Upper lobe of left lung (tissue), 6 donors: ENCODE data around the gene MARCKS. TPM values are rescaled to one million over a fixed set of nuclear protein-coding genes. Genes with fewer than 3 reads are reported as not detected.

Experiments used
- ATAC-seq, 2 donors: fragments of 200-7000 bp; cut with Tn5 transposase; one replicate each; pipeline ENCODE4 v1.9.1; 2022; ENCODE audit warnings: mild to moderate bottlenecking in 2 of 2, moderate library complexity in 2 of 2; ENCODE audit not compliant: low FRiP score in 2 of 2
- DNase-seq, 2 donors: peaks; one replicate each; pipeline ENCODE4 v3.0.0-alpha.2; 2019 to 2020
- H3K27ac ChIP-seq, 4 donors: fragments of 200-600 bp; sonication (generic); one replicate each; pipeline ENCODE4 v1.5.1; 2016 to 2019
- H3K27me3 ChIP-seq, 4 donors: fragments of 200-600 bp; sonication (generic); one replicate each; pipeline ENCODE4 v1.5.1; 2017 to 2019
- H3K36me3 ChIP-seq, 4 donors: fragments of 200-600 bp; sonication (generic); one replicate each; pipeline ENCODE4 v1.5.1; 2016 to 2019
- H3K4me1 ChIP-seq, 4 donors: fragments of 200-600 bp; sonication (generic); one replicate each; pipeline ENCODE4 v1.5.1; 2018 to 2019
- H3K4me3 ChIP-seq, 4 donors: fragments of 200-600 bp; sonication (generic); one replicate each; pipeline ENCODE4 v1.5.1; 2017 to 2019; ENCODE audit warnings: mild to moderate bottlenecking in 2 of 4, moderate library complexity in 1 of 4
- H3K9me3 ChIP-seq, 4 donors: fragments of 200-600 bp; sonication (generic); one replicate each; pipeline ENCODE4 v1.5.1; 2018 to 2019
- CTCF ChIP-seq, 6 experiments: fragments of 450-650 bp in 4 of 6; fragments of 200-600 bp in 2 of 6; sonication (generic) in 2 of 6; IDR thresholded peaks; one replicate each; pipeline ENCODE4 v1.5.1; 2016 to 2019; ENCODE audit warnings: antibody characterized with exemption in 6 of 6
- EP300 ChIP-seq, 4 donors: sonication (generic); formaldehyde crosslinking; IDR thresholded peaks; one replicate each; pipeline ENCODE4 v1.5.1; 2017; ENCODE audit warnings: antibody characterized with exemption in 4 of 4, control low read depth in 2 of 4
- POLR2A ChIP-seq, 4 donors: fragments of 450-650 bp; IDR thresholded peaks; one replicate each; pipeline ENCODE4 v1.5.1; 2016 to 2017; ENCODE audit warnings: antibody characterized with exemption in 4 of 4, mild to moderate bottlenecking in 2 of 4
- POLR2AphosphoS5 ChIP-seq, 2 donors: sonication (generic); formaldehyde crosslinking; IDR thresholded peaks; one replicate each; pipeline ENCODE4 v1.5.1; 2017; ENCODE audit warnings: antibody characterized with exemption in 2 of 2
- WGBS, 2 donors: methylation state at CpG; one replicate each; pipeline ENCODE4 v1.1.5; 2017 to 2018; 5-methylcytosine and 5-hydroxymethylcytosine counted together
- total RNA-seq, 6 donors: library from RNA; depleted of rRNA in 4 of 6; stranded (reverse); fragments of >200 nt in 4 of 6; gene quantifications; one replicate each; pipeline versions ENCODE4 v1.1.0 to v1.2.1, GENCODE V29; 2016 to 2021
- donor health status: DM: no; HTN: no; CAD: no; lungs with moderate emphysema.
- donor health status: DM: no; HTN: yes; CAD: no; lungs with severe emphysema.

MARCKS gene
- total RNA-seq, 6 donors from 2014 or later = 26.3 to 85.8 (median 42.2) TPM

- ATAC-seq = no peak
- no peak overlapping the region for H3K27ac ChIP-seq
- no peak overlapping the region for H3K4me3 ChIP-seq
- H3K36me3 ChIP-seq = no peaks in the 10 kb centered on the region
- no peaks in the 10 kb centered on the region for H3K9me3 ChIP-seq
- H3K27me3 ChIP-seq = no peaks in the 10 kb centered on the region
- TF ChIP-seq EP300 (IDR thresholded peaks at IDR 0.05) (no peak), CTCF (IDR thresholded peaks at IDR 0.05) (no peak), POLR2AphosphoS5 (IDR thresholded peaks at IDR 0.05) (no peak), POLR2A (IDR thresholded peaks at IDR 0.05) (no peak)
- 90 to 95% methylated on average over 5 of the region's 5 CpGs for WGBS, 2 donors
- H3K4me1 ChIP-seq = peaks cover 0 to 10% (median 6%) of the 10 kb centered on the region in 4 donors
- DNase-seq = no peak
These were observed 36.4 kb upstream of the MARCKS start for GRCh38 chr6:113820761-113821160.

- H3K27ac ChIP-seq = no peak overlapping the region
- peaks cover 0 to 10% (median 7%) of the 10 kb centered on the region in 4 donors for H3K4me1 ChIP-seq
- H3K36me3 ChIP-seq = no peaks in the 10 kb centered on the region
- H3K4me3 ChIP-seq = no peak overlapping the region
- DNase-seq (no peak), ATAC-seq (no peak)
- no peaks in the 10 kb centered on the region for H3K9me3 ChIP-seq
- TF ChIP-seq EP300 (IDR thresholded peaks at IDR 0.05) (no peak), POLR2AphosphoS5 (IDR thresholded peaks at IDR 0.05) (no peak), CTCF (IDR thresholded peaks at IDR 0.05) (no peak), POLR2A (IDR thresholded peaks at IDR 0.05) (no peak)
- no peaks in the 10 kb centered on the region for H3K27me3 ChIP-seq
- 90 to 96% methylated on average over 3 of the region's 3 CpGs for WGBS, 2 donors
These were observed 35.7 kb upstream of the MARCKS start for GRCh38 chr6:113821445-113821844.

GRCh38 chr6:113823916-113824315 is 33.2 kb upstream of the MARCKS start:
- WGBS, 2 donors = 80 to 85% methylated on average over 3 of the region's 3 CpGs
- Histone ChIP-seq H3K4me1 (peaks cover 0 to 6% (median under 1%) of the 10 kb centered on the region in 4 donors), H3K36me3 (no peaks in the 10 kb centered on the region), H3K27me3 (no peaks in the 10 kb centered on the region), H3K9me3 (no peaks in the 10 kb centered on the region), H3K27ac (no peak overlapping the region), H3K4me3 (no peak overlapping the region)
- TF ChIP-seq POLR2A (IDR thresholded peaks at IDR 0.05) = no peak
- no peak for TF ChIP-seq POLR2AphosphoS5 (IDR thresholded peaks at IDR 0.05)
- TF ChIP-seq CTCF (IDR thresholded peaks at IDR 0.05) = no peak
- TF ChIP-seq EP300 (IDR thresholded peaks at IDR 0.05) = no peak
- no peak for DNase-seq
- no peak for ATAC-seq

GRCh38 chr6:113824411-113824810 is 32.7 kb upstream of the MARCKS start:
- H3K27me3 ChIP-seq = no peaks in the 10 kb centered on the region
- no peak overlapping the region for H3K4me3 ChIP-seq
- H3K27ac ChIP-seq = no peak overlapping the region
- no peaks in the 10 kb centered on the region for H3K36me3 ChIP-seq
- DNase-seq = no peak
- H3K9me3 ChIP-seq = no peaks in the 10 kb centered on the region
- TF ChIP-seq EP300 (IDR thresholded peaks at IDR 0.05) (no peak), POLR2AphosphoS5 (IDR thresholded peaks at IDR 0.05) (no peak), POLR2A (IDR thresholded peaks at IDR 0.05) (no peak), CTCF (IDR thresholded peaks at IDR 0.05) (no peak)
- peaks cover 0 to 5% (median 0%) of the 10 kb centered on the region in 4 donors for H3K4me1 ChIP-seq
- no peak for ATAC-seq
- 85 to 96% methylated on average over 2 of the region's 2 CpGs for WGBS, 2 donors

- H3K27me3 ChIP-seq = no peaks in the 10 kb centered on the region
- no peak overlapping the region for H3K27ac ChIP-seq
- H3K36me3 ChIP-seq = no peaks in the 10 kb centered on the region
- DNase-seq (no peak), ATAC-seq (no peak)
- TF ChIP-seq POLR2A (IDR thresholded peaks at IDR 0.05) (no peak), CTCF (IDR thresholded peaks at IDR 0.05) (no peak), POLR2AphosphoS5 (IDR thresholded peaks at IDR 0.05) (no peak), EP300 (IDR thresholded peaks at IDR 0.05) (no peak)
- no peaks in the 10 kb centered on the region for H3K9me3 ChIP-seq
- no peak overlapping the region for H3K4me3 ChIP-seq
- WGBS, 2 donors = 85 to 88% methylated on average over 3 of the region's 3 CpGs
- H3K4me1 ChIP-seq = peaks cover 0 to 4% (median 0%) of the 10 kb centered on the region in 4 donors
These were observed 32.3 kb upstream of the MARCKS start for GRCh38 chr6:113824866-113825265.
